WTC11 (cell line): Measurements from ENCODE around the gene PKHD1. TPM values are rescaled to one million over a fixed set of nuclear protein-coding genes. Genes with fewer than 3 reads are reported as not detected.

Experiments used
- ATAC-seq: fragments of 200-7000 bp; cut with Tn5 transposase; 2 replicates; pipeline ENCODE4 v1.10.0; 2021; ENCODE audit warnings: mild to moderate bottlenecking, moderate library complexity
- CTCF ChIA-PET: fragments of 300-600 bp; sonication (Branson Sonifier 250); formaldehyde crosslinking; loops from one replicate; lab custom pipeline; 2021; ENCODE audit warnings: antibody characterized with exemption; lab: Charles Lee
- POLR2A ChIA-PET: fragments of 350-600 bp; sonication (Branson Sonifier 250); formaldehyde crosslinking; loops from one replicate; lab custom pipeline; 2021; ENCODE audit warnings: antibody characterized with exemption; lab: Charles Lee
- DNase-seq: peaks from one replicate; pipeline ENCODE4 v3.0.0; 2021; ENCODE audit warnings: low spot score
- H3K27ac Mint-ChIP-seq: 2 replicates; pipeline ENCODE4 v1.8.0; 2021; ENCODE audit warnings: mixed read lengths
- H3K27me3 Mint-ChIP-seq: 2 replicates; pipeline ENCODE4 v1.8.0; 2021; ENCODE audit warnings: low read depth, mild to moderate bottlenecking, moderate library complexity, mixed read lengths
- H3K36me3 Mint-ChIP-seq: 2 replicates; pipeline ENCODE4 v1.8.0; 2021; ENCODE audit warnings: mixed read lengths
- H3K4me1 Mint-ChIP-seq: 2 replicates; pipeline ENCODE4 v1.8.0; 2022; ENCODE audit warnings: mixed read lengths
- H3K4me3 Mint-ChIP-seq: 2 replicates; pipeline ENCODE4 v1.8.0; 2021; ENCODE audit warnings: mild to moderate bottlenecking, moderate library complexity, mixed read lengths
- H3K9me3 Mint-ChIP-seq: 2 replicates; pipeline ENCODE4 v1.8.0; 2021; ENCODE audit warnings: mixed read lengths
- AR ChIP-seq: fragments of 250-450 bp; sonication (Bioruptor Pico); IDR thresholded peaks from 2 replicates; pipeline ENCODE4 v1.9.0; 2021; ENCODE audit warnings: mild to moderate bottlenecking
- ATF1 ChIP-seq: sonication (generic); formaldehyde crosslinking; IDR thresholded peaks from 2 replicates; pipeline ENCODE4 v1.8.1; 2023; ENCODE audit warnings: mild to moderate bottlenecking, moderate library complexity, missing genetic modification reagents
- CDX4 ChIP-seq: fragments of 250-450 bp; sonication (Bioruptor Pico); IDR thresholded peaks from 2 replicates; pipeline ENCODE4 v1.9.0; 2021; ENCODE audit warnings: moderate library complexity, mild to moderate bottlenecking, inconsistent platforms, borderline replicate concordance
- ELF4 ChIP-seq: sonication (generic); formaldehyde crosslinking; IDR thresholded peaks from 2 replicates; pipeline ENCODE4 v1.8.1; 2022; ENCODE audit warnings: low read depth, mild to moderate bottlenecking, moderate library complexity, missing genetic modification reagents
- GABPB1 ChIP-seq: sonication (generic); formaldehyde crosslinking; IDR thresholded peaks from 2 replicates; pipeline ENCODE4 v1.8.1; 2023; ENCODE audit warnings: mild to moderate bottlenecking, missing genetic modification reagents
- GRHL2 ChIP-seq: fragments of 250-450 bp; sonication (Bioruptor Pico); IDR thresholded peaks from 2 replicates; pipeline ENCODE4 v1.8.0; 2022; ENCODE audit warnings: mild to moderate bottlenecking, moderate library complexity; ENCODE audit not compliant: insufficient replicate concordance, severe bottlenecking
- MLX ChIP-seq: sonication (generic); formaldehyde crosslinking; IDR thresholded peaks from 2 replicates; pipeline ENCODE4 v1.8.1; 2023; ENCODE audit warnings: mild to moderate bottlenecking, missing genetic modification reagents, moderate library complexity
- NR3C1 ChIP-seq: sonication (generic); formaldehyde crosslinking; conservative IDR thresholded peaks from 2 replicates; pipeline ENCODE4 v1.8.1; 2023; ENCODE audit warnings: low read depth, mild to moderate bottlenecking, missing genetic modification reagents
- RELA ChIP-seq: sonication (generic); formaldehyde crosslinking; IDR thresholded peaks from 2 replicates; pipeline ENCODE4 v1.8.1; 2022; ENCODE audit warnings: missing genetic modification reagents, mild to moderate bottlenecking, borderline replicate concordance
- TEAD4 ChIP-seq: sonication (generic); formaldehyde crosslinking; IDR thresholded peaks from 2 replicates; pipeline ENCODE4 v1.8.0; 2022; ENCODE audit warnings: mild to moderate bottlenecking, missing genetic modification reagents
- USF2 ChIP-seq: sonication (generic); formaldehyde crosslinking; IDR thresholded peaks from 2 replicates; pipeline ENCODE4 v1.8.1; 2023; ENCODE audit warnings: mild to moderate bottlenecking, missing genetic modification reagents, moderate library complexity
- ZBTB21 ChIP-seq: sonication (generic); formaldehyde crosslinking; IDR thresholded peaks from 2 replicates; pipeline ENCODE4 v1.8.1; 2023; ENCODE audit warnings: mild to moderate bottlenecking, missing genetic modification reagents, borderline replicate concordance
- ZNF263 ChIP-seq: sonication (generic); formaldehyde crosslinking; IDR thresholded peaks from 2 replicates; pipeline ENCODE4 v1.8.1; 2022; ENCODE audit warnings: low read depth, mild to moderate bottlenecking, moderate library complexity, missing genetic modification reagents
- ZNF425 ChIP-seq: fragments of 250-450 bp; sonication (Bioruptor Pico); conservative IDR thresholded peaks from 2 replicates; pipeline ENCODE4 v1.9.0; 2021; ENCODE audit warnings: mild to moderate bottlenecking
- ZNF671 ChIP-seq: fragments of 250-450 bp; sonication (Bioruptor Pico); IDR thresholded peaks from 2 replicates; pipeline ENCODE4 v1.8.0; 2021; ENCODE audit warnings: mild to moderate bottlenecking
- total RNA-seq: library from RNA; stranded (reverse); gene quantifications from 3 replicates; pipeline ENCODE4 v1.2.3, GENCODE V29; 2021
- TF ChIP-seq, protein P1 (sequence below): sonication (generic); formaldehyde crosslinking; IDR thresholded peaks from 2 replicates; pipeline ENCODE4 v1.8.1; 2022; ENCODE audit warnings: low read depth, missing genetic modification reagents, borderline replicate concordance
- TF ChIP-seq, protein P2 (sequence below): sonication (generic); formaldehyde crosslinking; IDR thresholded peaks from 2 replicates; pipeline ENCODE4 v1.8.0; 2022; ENCODE audit warnings: mild to moderate bottlenecking, missing genetic modification reagents

PKHD1 gene
- total RNA-seq, 1 experiment from 2014 or later: 0.15 TPM

DNA sequence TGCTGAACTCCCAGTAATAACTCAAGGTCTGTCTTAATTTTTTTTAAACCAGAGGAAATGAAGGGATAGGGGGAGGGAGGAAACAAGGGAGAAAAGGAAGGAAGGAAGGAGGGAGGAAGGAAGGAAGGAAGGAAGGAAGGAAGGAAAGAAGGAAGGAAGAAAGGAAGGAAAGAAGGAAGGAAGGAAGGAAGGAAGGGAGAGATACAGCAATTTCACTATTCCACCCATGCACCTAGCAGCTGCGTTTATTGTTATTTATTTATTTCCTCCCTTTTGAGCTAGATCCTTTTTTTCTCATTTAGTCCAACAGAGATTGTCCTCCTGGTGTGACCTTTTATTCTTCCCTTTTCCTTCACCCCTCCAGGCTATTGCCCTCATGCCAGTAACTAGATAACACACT lies 97.6 kb downstream of the PKHD1 start:
- no peaks in the 10 kb centered on the region for H3K27me3 Mint-ChIP-seq
- no peak overlapping the region for H3K4me3 Mint-ChIP-seq
- H3K9me3 Mint-ChIP-seq: no peaks in the 10 kb centered on the region
- no peak overlapping the region for H3K27ac Mint-ChIP-seq
- ChIA-PET CTCF (no interaction called here), POLR2A (no interaction called here)
- peaks cover 8% of the 10 kb centered on the region; the same call in 1 of the 2 replicates for H3K4me1 Mint-ChIP-seq
- no peaks in the 10 kb centered on the region for H3K36me3 Mint-ChIP-seq
- ATAC-seq (no peak), DNase-seq (no peak)
- TF ChIP-seq AR (no peak), ELF4 (no peak), MLX (CRISPR knock-in tag) (no peak), ATF1 (no peak), ZNF671 (no peak), CDX4 (CRISPR knock-in tag) (no peak), TEAD4 (CRISPR knock-in tag) (no peak), NR3C1 (CRISPR knock-in tag) (no peak), USF2 (no peak), GRHL2 (no peak), ZNF263 (CRISPR knock-in tag) (no peak), RELA (CRISPR knock-in tag) (no peak), GABPB1 (CRISPR knock-in tag) (no peak), ZNF425 (CRISPR knock-in tag) (no peak), ZBTB21 (CRISPR knock-in tag) (no peak)
- TF ChIP-seq, protein P1, sequence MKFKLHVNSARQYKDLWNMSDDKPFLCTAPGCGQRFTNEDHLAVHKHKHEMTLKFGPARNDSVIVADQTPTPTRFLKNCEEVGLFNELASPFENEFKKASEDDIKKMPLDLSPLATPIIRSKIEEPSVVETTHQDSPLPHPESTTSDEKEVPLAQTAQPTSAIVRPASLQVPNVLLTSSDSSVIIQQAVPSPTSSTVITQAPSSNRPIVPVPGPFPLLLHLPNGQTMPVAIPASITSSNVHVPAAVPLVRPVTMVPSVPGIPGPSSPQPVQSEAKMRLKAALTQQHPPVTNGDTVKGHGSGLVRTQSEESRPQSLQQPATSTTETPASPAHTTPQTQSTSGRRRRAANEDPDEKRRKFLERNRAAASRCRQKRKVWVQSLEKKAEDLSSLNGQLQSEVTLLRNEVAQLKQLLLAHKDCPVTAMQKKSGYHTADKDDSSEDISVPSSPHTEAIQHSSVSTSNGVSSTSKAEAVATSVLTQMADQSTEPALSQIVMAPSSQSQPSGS (CRISPR knock-in tag): no peak
- TF ChIP-seq, protein P2, sequence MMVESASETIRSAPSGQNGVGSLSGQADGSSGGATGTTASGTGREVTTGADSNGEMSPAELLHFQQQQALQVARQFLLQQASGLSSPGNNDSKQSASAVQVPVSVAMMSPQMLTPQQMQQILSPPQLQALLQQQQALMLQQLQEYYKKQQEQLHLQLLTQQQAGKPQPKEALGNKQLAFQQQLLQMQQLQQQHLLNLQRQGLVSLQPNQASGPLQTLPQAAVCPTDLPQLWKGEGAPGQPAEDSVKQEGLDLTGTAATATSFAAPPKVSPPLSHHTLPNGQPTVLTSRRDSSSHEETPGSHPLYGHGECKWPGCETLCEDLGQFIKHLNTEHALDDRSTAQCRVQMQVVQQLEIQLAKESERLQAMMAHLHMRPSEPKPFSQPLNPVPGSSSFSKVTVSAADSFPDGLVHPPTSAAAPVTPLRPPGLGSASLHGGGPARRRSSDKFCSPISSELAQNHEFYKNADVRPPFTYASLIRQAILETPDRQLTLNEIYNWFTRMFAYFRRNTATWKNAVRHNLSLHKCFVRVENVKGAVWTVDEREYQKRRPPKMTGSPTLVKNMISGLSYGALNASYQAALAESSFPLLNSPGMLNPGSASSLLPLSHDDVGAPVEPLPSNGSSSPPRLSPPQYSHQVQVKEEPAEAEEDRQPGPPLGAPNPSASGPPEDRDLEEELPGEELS (CRISPR knock-in tag): no peak
